Transverse colon (tissue), 4 donors: ENCODE data around the gene CD3G. TPM values are rescaled to one million over a fixed set of nuclear protein-coding genes. Genes with fewer than 3 reads are reported as not detected.
"Not testable (repeated sequence)": the region's sequence is repeated elsewhere in the genome, so short reads cannot be mapped to it uniquely, and the experiment has no call there.

Experiments
- DNase-seq: peaks from one replicate; pipeline ENCODE4 v3.0.0-alpha.2; 2019
- H3K27ac ChIP-seq, 4 donors: fragments of 200-600 bp; sonication (generic); 2 replicates each; pipeline ENCODE4 v1.5.1; 2016 to 2018; ENCODE audit warnings: inconsistent platforms in 4 of 4
- H3K27me3 ChIP-seq: fragments of 200-600 bp; sonication (generic); 2 replicates; pipeline ENCODE4 v1.5.1; 2017; ENCODE audit warnings: inconsistent platforms
- H3K36me3 ChIP-seq, 4 donors: fragments of 200-600 bp; sonication (generic); 2 replicates each; pipeline ENCODE4 v1.5.1; 2017 to 2019; ENCODE audit warnings: inconsistent platforms in 4 of 4
- H3K4me1 ChIP-seq, 4 donors: fragments of 200-600 bp; sonication (generic); 2 replicates each; pipeline ENCODE4 v1.5.1; 2017 to 2020; ENCODE audit warnings: inconsistent platforms in 4 of 4
- H3K4me3 ChIP-seq, 4 donors: fragments of 200-600 bp; sonication (generic); 1 replicate in 1 of 4; 2 replicates in 3 of 4; pipeline versions ENCODE4 v1.5.1 to v1.6.1; 2017 to 2019; ENCODE audit warnings: inconsistent platforms in 4 of 4
- H3K9me3 ChIP-seq, 2 donors: fragments of 200-600 bp; sonication (generic); 2 replicates each; pipeline ENCODE4 v1.5.1; 2017 to 2019; ENCODE audit warnings: inconsistent platforms in 2 of 2
- CTCF ChIP-seq, 5 experiments: fragments of 200-600 bp in 3 of 5; fragments of 450-650 bp in 2 of 5; sonication (generic) in 3 of 5; IDR thresholded peaks; 1 replicate in 2 of 5; 2 replicates in 3 of 5; pipeline ENCODE4 v1.5.1; 2016 to 2017; ENCODE audit warnings: antibody characterized with exemption in 5 of 5, inconsistent platforms in 3 of 5, mild to moderate bottlenecking in 2 of 5, moderate library complexity in 1 of 5
- EP300 ChIP-seq: sonication (generic); formaldehyde crosslinking; IDR thresholded peaks from one replicate; pipeline ENCODE4 v1.6.1; 2017; ENCODE audit warnings: antibody characterized with exemption, low read depth
- POLR2A ChIP-seq: fragments of 450-650 bp; IDR thresholded peaks from one replicate; pipeline ENCODE4 v1.6.1; 2016; ENCODE audit warnings: antibody characterized with exemption, mild to moderate bottlenecking, moderate library complexity
- POLR2AphosphoS5 ChIP-seq, 3 donors: sonication (generic); formaldehyde crosslinking; IDR thresholded peaks; one replicate each; pipeline ENCODE4 v1.6.1; 2016; ENCODE audit warnings: antibody characterized with exemption in 3 of 3
- WGBS, 2 donors: methylation state at CpG; one replicate each; pipeline ENCODE4 v1.1.5; 2018; ENCODE audit warnings: low coverage in 1 of 2; 5-methylcytosine and 5-hydroxymethylcytosine counted together
- in situ Hi-C, 4 donors: fragments of 200-750 bp; cut with MboI; loops; one replicate each; pipeline versions ENCODE4 v1.15.0 to v1.15.1; 2017; ENCODE audit warnings: low sequenced_read_pairs in 3 of 4, low pct_ligation_motif_present in 1 of 4, low pct_unique_long_range_greater_than_20kb in 1 of 4
- intact Hi-C: fragments of 100-400 bp; cut with DNase I; formaldehyde crosslinking; loops from one replicate; pipeline ENCODE4 v1.15.1; 2023; ENCODE audit warnings: low total_unique reads
- total RNA-seq, 4 donors: library from RNA; depleted of rRNA; stranded (reverse); fragments of >200 nt; gene quantifications; one replicate each; pipeline ENCODE4 v1.1.0, GENCODE V29; 2016

The CD3G gene
- total RNA-seq, 4 donors from 2014 or later = 2.2 to 5.4 (median 2.2) TPM; not detected in 1

GRCh38 chr11:118304227-118304567 lies 39.9 kb upstream of the CD3G start:
- no peak for DNase-seq
- Histone ChIP-seq H3K36me3 (no peaks in the 10 kb centered on the region), H3K4me1 (no peaks in the 10 kb centered on the region), H3K9me3 (no peaks in the 10 kb centered on the region), H3K4me3 (no peak overlapping the region), H3K27ac (peak overlapping the region in 3 of 4 donors; percentile 21 to 53 (median 44)), H3K27me3 (peaks cover 19% of the 10 kb centered on the region)
- intact Hi-C loops (no loop called here), in situ Hi-C loops (no loop called here)
- TF ChIP-seq EP300 (no peak), CTCF (IDR thresholded peaks at IDR 0.05) (no peak), POLR2AphosphoS5 (IDR thresholded peaks at IDR 0.05) (no peak), POLR2A (no peak)
- WGBS, 2 donors = 71 to 73% methylated on average over 1 of the region's 1 CpG

GRCh38 chr11:118304568-118305248 lies 39.4 kb upstream of the CD3G start, which contains the start of gene CD3E:
CD3E (plus strand) TSS chr11:118304730; CDS start chr11:118304953, 223 bp downstream.
- in situ Hi-C loops (no loop called here), intact Hi-C loops (no loop called here)
- no peak for TF ChIP-seq EP300
- no peak for TF ChIP-seq CTCF (IDR thresholded peaks at IDR 0.05)
- no peak for TF ChIP-seq POLR2A
- TF ChIP-seq POLR2AphosphoS5 (IDR thresholded peaks at IDR 0.05) = no peak
- peaks cover 19% of the 10 kb centered on the region for H3K27me3 ChIP-seq
- peak within 1 kb of the TSS; percentile 10 to 53 (median 32) for H3K27ac ChIP-seq
- no peaks in the 10 kb centered on the region for H3K4me1 ChIP-seq
- no peaks in the 10 kb centered on the region for H3K9me3 ChIP-seq
- peak within 1 kb of the TSS in 2 of 4 donors; percentile 0 to 23 for H3K4me3 ChIP-seq
- no peaks in the 10 kb centered on the region for H3K36me3 ChIP-seq
- DNase-seq = peak; percentile 26
- WGBS, 2 donors = 69 to 79% methylated on average over 4 to 8 of the region's 8 CpGs

GRCh38 chr11:118305726-118306125 lies 38.4 kb upstream of the CD3G start:
- intact Hi-C loops = no loop called here
- Histone ChIP-seq H3K36me3 (no peaks in the 10 kb centered on the region), H3K27ac (peak overlapping the region; percentile 16 to 53 (median 25)), H3K4me3 (peak overlapping the region in 1 of 4 donors; percentile 23), H3K27me3 (peaks cover 19% of the 10 kb centered on the region), H3K4me1 (peaks cover 0 to 4% (median under 1%) of the 10 kb centered on the region in 4 donors), H3K9me3 (no peaks in the 10 kb centered on the region)
- no peak for DNase-seq
- TF ChIP-seq EP300 (no peak), POLR2AphosphoS5 (IDR thresholded peaks at IDR 0.05) (no peak), CTCF (IDR thresholded peaks at IDR 0.05) (no peak), POLR2A (no peak)
- WGBS, 2 donors = 58 to 66% methylated on average over 4 to 8 of the region's 8 CpGs
- in situ Hi-C loops = no loop called here

- intact Hi-C loops = no loop called here
- peaks cover 0 to 10% (median 4%) of the 10 kb centered on the region in 4 donors for H3K4me1 ChIP-seq
- in situ Hi-C loops = no loop called here
- TF ChIP-seq EP300 (no peak), POLR2AphosphoS5 (IDR thresholded peaks at IDR 0.05) (no peak), POLR2A (no peak), CTCF (IDR thresholded peaks at IDR 0.05) (no peak)
- H3K9me3 ChIP-seq = no peaks in the 10 kb centered on the region
- 61 to 87% methylated on average over 2 of the region's 2 CpGs for WGBS, 2 donors
- H3K36me3 ChIP-seq = no peaks in the 10 kb centered on the region
- peaks cover 17% of the 10 kb centered on the region for H3K27me3 ChIP-seq
- no peak for DNase-seq
- peak overlapping the region in 1 of 4 donors; percentile 12 for H3K4me3 ChIP-seq
- H3K27ac ChIP-seq = peak overlapping the region in 3 of 4 donors; percentile 22 to 39 (median 28)
Measured at GRCh38 chr11:118306556-118306955, 37.6 kb upstream of the CD3G start.

- H3K4me3 ChIP-seq, H3K36me3 ChIP-seq, DNase-seq, in situ Hi-C loops, H3K4me1 ChIP-seq, H3K27me3 ChIP-seq, intact Hi-C loops, H3K9me3 ChIP-seq, H3K27ac ChIP-seq: not testable (repeated sequence)
- 91 to 100% methylated on average over 1 to 5 of the region's 5 CpGs for WGBS, 2 donors
Measured at GRCh38 chr11:118308995-118309528, 35.1 kb upstream of the CD3G start.
